Measurements from ENCODE around the gene LRIG1. TPM values are rescaled to one million over a fixed set of nuclear protein-coding genes. Genes with fewer than 3 reads are reported as not detected.

Gene LRIG1
- total RNA-seq, 1 donor from 2014 or later: 111 TPM

GRCh38 chr3:66489115-66489514, 11.7 kb downstream of the LRIG1 start:
- Mint-ChIP-seq H3K36me3 (ENCODE audit: low read depth) (peaks cover 1% of the 10 kb centered on the region), H3K27ac (ENCODE audit: unreplicated experiment) (no peak overlapping the region), H3K9me3 (ENCODE audit: low read depth) (no peaks in the 10 kb centered on the region), H3K4me1 (ENCODE audit: low read depth) (peaks cover 95% of the 10 kb centered on the region), H3K27me3 (ENCODE audit: low read depth) (no peaks in the 10 kb centered on the region), H3K4me3 (ENCODE audit: unreplicated experiment) (no peak overlapping the region)
- DNase-seq (ENCODE audit: low spot score): no peak
- TF ChIP-seq, protein P1, sequence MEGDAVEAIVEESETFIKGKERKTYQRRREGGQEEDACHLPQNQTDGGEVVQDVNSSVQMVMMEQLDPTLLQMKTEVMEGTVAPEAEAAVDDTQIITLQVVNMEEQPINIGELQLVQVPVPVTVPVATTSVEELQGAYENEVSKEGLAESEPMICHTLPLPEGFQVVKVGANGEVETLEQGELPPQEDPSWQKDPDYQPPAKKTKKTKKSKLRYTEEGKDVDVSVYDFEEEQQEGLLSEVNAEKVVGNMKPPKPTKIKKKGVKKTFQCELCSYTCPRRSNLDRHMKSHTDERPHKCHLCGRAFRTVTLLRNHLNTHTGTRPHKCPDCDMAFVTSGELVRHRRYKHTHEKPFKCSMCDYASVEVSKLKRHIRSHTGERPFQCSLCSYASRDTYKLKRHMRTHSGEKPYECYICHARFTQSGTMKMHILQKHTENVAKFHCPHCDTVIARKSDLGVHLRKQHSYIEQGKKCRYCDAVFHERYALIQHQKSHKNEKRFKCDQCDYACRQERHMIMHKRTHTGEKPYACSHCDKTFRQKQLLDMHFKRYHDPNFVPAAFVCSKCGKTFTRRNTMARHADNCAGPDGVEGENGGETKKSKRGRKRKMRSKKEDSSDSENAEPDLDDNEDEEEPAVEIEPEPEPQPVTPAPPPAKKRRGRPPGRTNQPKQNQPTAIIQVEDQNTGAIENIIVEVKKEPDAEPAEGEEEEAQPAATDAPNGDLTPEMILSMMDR (IDR thresholded peaks at IDR 0.05): no peak

GRCh38 chr3:66488492-66488891, 12.3 kb downstream of the LRIG1 start:
- TF ChIP-seq, protein P1 (IDR thresholded peaks at IDR 0.05): no peak
- DNase-seq (ENCODE audit: low spot score): no peak
- Mint-ChIP-seq H3K4me1 (ENCODE audit: low read depth) (peaks cover 95% of the 10 kb centered on the region), H3K27me3 (ENCODE audit: low read depth) (no peaks in the 10 kb centered on the region), H3K27ac (ENCODE audit: unreplicated experiment) (peak overlapping the region; percentile 67), H3K36me3 (ENCODE audit: low read depth) (peaks cover under 1% of the 10 kb centered on the region), H3K4me3 (ENCODE audit: unreplicated experiment) (no peak overlapping the region), H3K9me3 (ENCODE audit: low read depth) (no peaks in the 10 kb centered on the region)

DNA sequence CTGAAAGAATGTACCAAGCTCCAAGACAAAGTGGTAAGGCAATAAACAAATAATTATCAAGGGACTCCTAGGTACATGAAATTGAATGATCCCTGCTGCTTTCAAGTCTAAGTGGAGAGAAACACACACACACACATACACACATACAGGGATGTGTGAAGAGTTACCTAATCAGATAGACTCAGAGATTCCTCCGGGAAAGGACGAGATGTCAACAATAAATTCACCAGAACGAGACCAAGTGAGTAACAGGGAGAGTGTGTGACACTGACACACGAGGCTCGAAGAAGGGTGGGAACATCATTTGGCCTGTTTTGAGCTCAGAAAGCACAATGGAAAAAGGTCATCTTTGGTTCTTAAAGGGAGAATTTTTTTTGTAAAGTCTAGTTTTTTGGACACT, 13.4 kb downstream of the LRIG1 start:
- H3K4me3 Mint-ChIP-seq (ENCODE audit: unreplicated experiment): peak overlapping the region; percentile 43
- peaks cover 92% of the 10 kb centered on the region for H3K4me1 Mint-ChIP-seq (ENCODE audit: low read depth)
- TF ChIP-seq, protein P1 (IDR thresholded peaks at IDR 0.05): no peak
- no peaks in the 10 kb centered on the region for H3K9me3 Mint-ChIP-seq (ENCODE audit: low read depth)
- H3K27me3 Mint-ChIP-seq (ENCODE audit: low read depth): no peaks in the 10 kb centered on the region
- peak overlapping the region; percentile 96 for H3K27ac Mint-ChIP-seq (ENCODE audit: unreplicated experiment)
- DNase-seq (ENCODE audit: low spot score): no peak
- H3K36me3 Mint-ChIP-seq (ENCODE audit: low read depth): no peaks in the 10 kb centered on the region

- Mint-ChIP-seq H3K4me1 (ENCODE audit: low read depth) (peaks cover 92% of the 10 kb centered on the region), H3K27me3 (ENCODE audit: low read depth) (no peaks in the 10 kb centered on the region), H3K27ac (ENCODE audit: unreplicated experiment) (peak overlapping the region; percentile 96), H3K9me3 (ENCODE audit: low read depth) (no peaks in the 10 kb centered on the region), H3K4me3 (ENCODE audit: unreplicated experiment) (peak overlapping the region; percentile 43), H3K36me3 (ENCODE audit: low read depth) (no peaks in the 10 kb centered on the region)
- TF ChIP-seq, protein P1 (IDR thresholded peaks at IDR 0.05): no peak
- DNase-seq (ENCODE audit: low spot score): no peak
Measured at GRCh38 chr3:66486646-66487045, 14.2 kb downstream of the LRIG1 start.

DNA sequence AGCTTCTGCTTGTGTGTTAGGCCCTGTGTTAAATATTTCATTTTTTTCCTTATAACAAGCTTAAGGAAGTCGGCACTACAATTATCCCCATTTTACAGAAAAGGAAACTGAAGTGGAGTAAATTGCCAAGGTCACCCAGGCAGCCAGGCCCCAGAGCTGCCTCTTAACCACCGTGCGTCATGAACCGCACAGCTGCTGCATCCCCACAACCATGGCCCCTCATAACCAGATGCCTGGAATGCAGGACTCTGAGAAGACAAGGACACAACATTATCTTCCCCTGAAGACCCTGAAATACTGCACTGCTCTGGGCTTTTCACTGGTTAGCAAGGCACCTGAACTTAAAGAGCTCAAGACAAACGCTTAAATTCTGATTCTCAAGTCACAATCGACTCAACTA, 14.6 kb downstream of the LRIG1 start:
- TF ChIP-seq, protein P1 (IDR thresholded peaks at IDR 0.05): no peak
- DNase-seq (ENCODE audit: low spot score): no peak
- no peak overlapping the region for H3K4me3 Mint-ChIP-seq (ENCODE audit: unreplicated experiment)
- no peaks in the 10 kb centered on the region for H3K9me3 Mint-ChIP-seq (ENCODE audit: low read depth)
- H3K4me1 Mint-ChIP-seq (ENCODE audit: low read depth): peaks cover 92% of the 10 kb centered on the region
- H3K36me3 Mint-ChIP-seq (ENCODE audit: low read depth): no peaks in the 10 kb centered on the region
- peak overlapping the region; percentile 96 for H3K27ac Mint-ChIP-seq (ENCODE audit: unreplicated experiment)
- H3K27me3 Mint-ChIP-seq (ENCODE audit: low read depth): no peaks in the 10 kb centered on the region
